GM12874 (cell line): Measurements from ENCODE around the gene HMGXB3.

Experiments used
- CTCF ChIP-seq: IDR thresholded peaks from 2 replicates; pipeline ENCODE4 v1.5.1; 2011; ENCODE audit warnings: low read depth, mild to moderate bottlenecking, control low read depth, low read length, moderate library complexity; ENCODE audit not compliant: insufficient read depth

Gene HMGXB3

GRCh38 chr5:150080696-150081435 lies 80.3 kb downstream of the HMGXB3 start:
- no peak for TF ChIP-seq CTCF

- TF ChIP-seq CTCF, result no peak
Observed at GRCh38 chr5:150081541-150082283, 81.2 kb downstream of the HMGXB3 start.

- no peak for TF ChIP-seq CTCF
Observed at GRCh38 chr5:150082374-150082773, 81.8 kb downstream of the HMGXB3 start.

GRCh38 chr5:150082889-150083288 lies 82.3 kb downstream of the HMGXB3 start:
- no peak for TF ChIP-seq CTCF

GRCh38 chr5:150085191-150085912 lies 84.8 kb downstream of the HMGXB3 start:
- TF ChIP-seq CTCF, result no peak

GRCh38 chr5:150085950-150086715 lies 85.6 kb downstream of the HMGXB3 start, which contains the start of gene CSF1R:
TSS of gene CSF1R (minus strand) at chr5:150086554. CDS start at chr5:150086427, 127 bp downstream.
- no peak for TF ChIP-seq CTCF
